Large intestine (tissue), 3 donors: Measurements from ENCODE around the gene GRIN2C. TPM values are rescaled to one million over a fixed set of nuclear protein-coding genes. Genes with fewer than 3 reads are reported as not detected.

ENCODE experiments used
- DNase-seq, 2 donors: peaks; one replicate each; pipeline versions ENCODE4 v3.0.0 to v3.0.0-alpha.2; 2013
- H3K27ac ChIP-seq: one replicate; pipeline ENCODE4 v1.5.1; 2013; ENCODE audit warnings: low read length
- H3K27me3 ChIP-seq: 2 replicates; pipeline ENCODE4 v1.6.1; 2013; ENCODE audit warnings: low read length; ENCODE audit not compliant: control insufficient read depth, insufficient read depth
- H3K36me3 ChIP-seq: 2 replicates; pipeline ENCODE4 v1.6.1; 2013; ENCODE audit warnings: low read length; ENCODE audit not compliant: control insufficient read depth, insufficient read depth
- H3K4me1 ChIP-seq: one replicate; pipeline ENCODE4 v1.6.1; 2013; ENCODE audit warnings: low read length; ENCODE audit not compliant: control insufficient read depth, insufficient read depth
- H3K4me3 ChIP-seq: one replicate; pipeline ENCODE4 v1.5.1; 2013; ENCODE audit warnings: low read length
- H3K9me3 ChIP-seq: one replicate; pipeline ENCODE4 v1.6.1; 2013; ENCODE audit warnings: mild to moderate bottlenecking, low read depth, low read length, moderate library complexity; ENCODE audit not compliant: control insufficient read depth
- WGBS: methylation state at CpG from one replicate; pipeline ENCODE4 v1.1.5; 2013; ENCODE audit warnings: low lambda C conversion rate; ENCODE audit not compliant: insufficient coverage; 5-methylcytosine and 5-hydroxymethylcytosine counted together
- polyA plus RNA-seq: library from polyadenylated mRNA; unstranded; fragments of 120-200 nt; gene quantifications from one replicate; pipeline ENCODE4 v1.2.1, GENCODE V29; 2013

Gene GRIN2C
- polyA plus RNA-seq, 1 donor = 0.33 TPM

- Histone ChIP-seq H3K27ac (no peak overlapping the region), H3K36me3 (no peaks in the 10 kb centered on the region), H3K4me1 (peaks cover 7% of the 10 kb centered on the region), H3K9me3 (no peaks in the 10 kb centered on the region), H3K4me3 (no peak overlapping the region), H3K27me3 (peaks cover 24% of the 10 kb centered on the region)
- DNase-seq = no peak
- WGBS = no CpG with 5 or more reads among the region's 11 CpGs
Observed at GRCh38 chr17:74898376-74898946, 38.8 kb upstream of the GRIN2C start.

DNA sequence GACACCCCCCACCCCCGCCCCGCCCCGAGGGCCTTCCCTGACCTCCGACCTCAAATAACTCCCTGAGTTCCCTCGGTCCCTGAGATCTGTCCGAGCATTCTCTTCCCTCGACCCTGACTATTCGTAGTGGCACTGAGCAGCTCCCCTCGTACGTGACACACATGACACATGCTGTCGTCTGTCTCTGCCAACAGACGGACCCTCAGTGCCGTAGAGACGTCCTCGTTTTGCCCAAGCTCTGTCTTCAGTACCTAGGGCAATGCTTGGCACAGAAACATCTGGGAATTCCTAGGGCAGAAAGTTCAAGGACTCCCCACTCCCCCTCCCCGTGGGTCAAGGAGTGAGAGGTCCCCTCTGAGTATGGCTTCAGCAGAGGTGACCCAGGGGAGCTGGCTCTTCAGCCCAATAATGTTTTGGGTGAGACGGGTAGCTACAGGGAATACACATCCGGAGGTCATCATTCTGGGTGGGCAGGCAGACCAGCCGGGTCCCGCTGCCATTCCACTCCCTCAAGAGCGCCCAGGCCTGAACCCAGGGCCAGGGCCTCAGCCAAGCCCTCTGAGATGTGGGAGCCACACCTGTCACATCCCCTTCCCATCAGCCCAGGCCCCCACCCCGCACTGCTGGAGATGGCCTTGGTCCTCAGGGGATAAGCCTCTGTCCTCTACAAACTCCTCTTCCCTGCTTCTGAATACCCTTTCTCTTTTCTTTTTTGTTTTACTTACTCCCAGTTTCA, 34.4 kb upstream of the GRIN2C start:
- H3K27me3 ChIP-seq = peaks cover 45% of the 10 kb centered on the region
- no peaks in the 10 kb centered on the region for H3K9me3 ChIP-seq
- H3K4me3 ChIP-seq = peak overlapping the region; percentile 46
- no peaks in the 10 kb centered on the region for H3K36me3 ChIP-seq
- no peak overlapping the region for H3K27ac ChIP-seq
- WGBS = no CpG with 5 or more reads among the region's 22 CpGs
- DNase-seq = no peak
- peaks cover 13% of the 10 kb centered on the region for H3K4me1 ChIP-seq

GRCh38 chr17:74892974-74893911, 33.6 kb upstream of the GRIN2C start, which contains the start of gene FADS6:
FADS6 (minus strand) TSS chr17:74893633; CDS start chr17:74893595, 38 bp downstream.
- Histone ChIP-seq H3K4me1 (peaks cover 13% of the 10 kb centered on the region), H3K9me3 (no peaks in the 10 kb centered on the region), H3K27me3 (peaks cover 49% of the 10 kb centered on the region), H3K27ac (no peak within 1 kb of the TSS), H3K36me3 (no peaks in the 10 kb centered on the region), H3K4me3 (peak within 1 kb of the TSS; percentile 56)
- peak; percentile 70 to 86 for DNase-seq
- WGBS = 60% methylated on average over 2 of the region's 86 CpGs

GRCh38 chr17:74892013-74892841, 32.5 kb upstream of the GRIN2C start:
- peaks cover 49% of the 10 kb centered on the region for H3K27me3 ChIP-seq

DNA sequence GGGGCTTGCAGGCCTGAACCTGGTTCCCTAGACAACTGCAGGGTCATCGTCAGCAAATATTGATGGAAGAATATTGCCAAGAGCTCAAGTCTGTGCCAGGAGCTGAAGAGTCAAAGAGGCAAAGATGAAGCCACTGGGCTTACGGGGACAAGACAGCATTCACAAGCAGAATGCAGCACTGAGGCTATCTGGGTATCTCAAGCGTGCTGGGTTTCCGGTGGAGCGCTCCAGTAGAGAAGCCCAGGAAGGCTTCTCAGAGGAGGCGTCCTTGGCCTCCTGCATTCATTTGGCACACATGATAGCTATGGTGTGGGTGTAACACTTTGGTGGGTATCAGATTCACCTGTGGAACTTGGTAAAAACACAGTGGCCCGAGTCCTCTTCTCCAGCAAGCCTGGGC, 30.9 kb upstream of the GRIN2C start:
- Histone ChIP-seq H3K27me3 (peaks cover 40% of the 10 kb centered on the region), H3K36me3 (no peaks in the 10 kb centered on the region), H3K9me3 (no peaks in the 10 kb centered on the region), H3K4me1 (peaks cover 13% of the 10 kb centered on the region), H3K4me3 (no peak overlapping the region), H3K27ac (no peak overlapping the region)
- WGBS = no CpG with 5 or more reads among the region's 7 CpGs
- no peak for DNase-seq

More at GRCh38 chr17:74892013-74892841, 32.5 kb upstream of the GRIN2C start:
- Histone ChIP-seq H3K4me3 (peak overlapping the region; percentile 56), H3K9me3 (no peaks in the 10 kb centered on the region), H3K27ac (no peak overlapping the region), H3K4me1 (peaks cover 13% of the 10 kb centered on the region), H3K36me3 (no peaks in the 10 kb centered on the region)
- DNase-seq = peak in 1 of 2 donors; percentile 24
- WGBS = 20% methylated on average over 1 of the region's 20 CpGs

- H3K27me3 ChIP-seq = peaks cover 25% of the 10 kb centered on the region
- no peak overlapping the region for H3K27ac ChIP-seq
- DNase-seq = no peak
- H3K9me3 ChIP-seq = no peaks in the 10 kb centered on the region
- peaks cover 6% of the 10 kb centered on the region for H3K4me1 ChIP-seq
- no peak overlapping the region for H3K4me3 ChIP-seq
- no CpG with 5 or more reads among the region's 13 CpGs for WGBS
- H3K36me3 ChIP-seq = no peaks in the 10 kb centered on the region
Observed at GRCh38 chr17:74888469-74888868, 28.8 kb upstream of the GRIN2C start.

- Histone ChIP-seq H3K9me3 (no peaks in the 10 kb centered on the region), H3K27ac (no peak overlapping the region), H3K4me3 (no peak overlapping the region), H3K27me3 (no peaks in the 10 kb centered on the region), H3K4me1 (peaks cover 5% of the 10 kb centered on the region), H3K36me3 (no peaks in the 10 kb centered on the region)
- no CpG with 5 or more reads among the region's 15 CpGs for WGBS
- DNase-seq = no peak
Observed at GRCh38 chr17:74883241-74883745, 23.6 kb upstream of the GRIN2C start.

GRCh38 chr17:74882517-74883240, 23.0 kb upstream of the GRIN2C start:
- Histone ChIP-seq H3K9me3 (no peaks in the 10 kb centered on the region), H3K4me3 (no peak overlapping the region), H3K4me1 (peaks cover 11% of the 10 kb centered on the region), H3K36me3 (no peaks in the 10 kb centered on the region), H3K27ac (no peak overlapping the region), H3K27me3 (no peaks in the 10 kb centered on the region)
- no peak for DNase-seq
- no CpG with 5 or more reads among the region's 20 CpGs for WGBS

GRCh38 chr17:74881073-74881472, 21.4 kb upstream of the GRIN2C start:
- no peaks in the 10 kb centered on the region for H3K27me3 ChIP-seq
- no peaks in the 10 kb centered on the region for H3K36me3 ChIP-seq
- no peaks in the 10 kb centered on the region for H3K9me3 ChIP-seq
- H3K27ac ChIP-seq = no peak overlapping the region
- peaks cover 12% of the 10 kb centered on the region for H3K4me1 ChIP-seq
- no peak for DNase-seq
- no peak overlapping the region for H3K4me3 ChIP-seq
- WGBS = no CpG with 5 or more reads among the region's 11 CpGs
